Myocyte (in vitro differentiated cells): ENCODE measurements around the gene NPAT. TPM values are rescaled to one million over a fixed set of nuclear protein-coding genes. Genes with fewer than 3 reads are reported as not detected.

Experiments
- total RNA-seq: library from RNA; depleted of rRNA; stranded (reverse); fragments of >200 nt; gene quantifications from 2 replicates; pipeline ENCODE4 v1.2.3, GENCODE V29; 2014

Gene NPAT
- total RNA-seq, 1 donor from 2014 or later: 10.2 TPM

Other genes starting within 250 kb of the NPAT start
- 61.9 and 70.6 TPM in 2 replicates for gene CUL5, start 213.7 kb downstream of the NPAT start, total RNA-seq
- gene ACAT1, start 101.1 kb downstream of the NPAT start, total RNA-seq: 200 and 231 TPM in 2 replicates
- gene ATM, start 429 bp upstream of the NPAT start, total RNA-seq: 52.7 and 54.1 TPM in 2 replicates
- gene C11orf65, start 244.9 kb upstream of the NPAT start, total RNA-seq: 0.47 and 0.86 TPM in 2 replicates